GM21381 (cell line): Measurements from ENCODE around the gene TMEM115.
A peak's percentile ranks its signal among the peaks of the same experiment; 100 is the strongest.

Experiments used
- ATAC-seq: cut with Tn5 transposase; IDR thresholded peaks from one replicate; pipeline ENCODE4 v1.9.1; 2021; ENCODE audit warnings: mild to moderate bottlenecking, moderate library complexity; ENCODE audit not compliant: unreplicated experiment

TMEM115 gene

GRCh38 chr3:50358911-50359759, at the start of gene TMEM115:
TMEM115 (minus strand) TSS chr3:50359521; CDS start chr3:50359063, 458 bp downstream.
- ATAC-seq, result peak; percentile 99

- ATAC-seq, result no peak
Observed at GRCh38 chr3:50408443-50408944, 49.2 kb upstream of the TMEM115 start.

GRCh38 chr3:50406487-50406886, 47.2 kb upstream of the TMEM115 start:
- ATAC-seq, result no peak

- ATAC-seq, result no peak
Observed at GRCh38 chr3:50405249-50405648, 45.9 kb upstream of the TMEM115 start.

GRCh38 chr3:50401978-50402595, 42.8 kb upstream of the TMEM115 start:
- ATAC-seq, result no peak

- no peak for ATAC-seq
Observed at GRCh38 chr3:50396502-50396901, 37.2 kb upstream of the TMEM115 start.

- no peak for ATAC-seq
Observed at GRCh38 chr3:50395070-50395860, 35.9 kb upstream of the TMEM115 start.

GRCh38 chr3:50393061-50393460, 33.7 kb upstream of the TMEM115 start:
- no peak for ATAC-seq

GRCh38 chr3:50392101-50392715, 32.9 kb upstream of the TMEM115 start:
- no peak for ATAC-seq

GRCh38 chr3:50390508-50391224, 31.3 kb upstream of the TMEM115 start:
- ATAC-seq, result no peak

GRCh38 chr3:50389414-50389767, 30.1 kb upstream of the TMEM115 start:
- ATAC-seq, result no peak

- no peak for ATAC-seq
Observed at GRCh38 chr3:50388720-50389413, 29.5 kb upstream of the TMEM115 start.

- ATAC-seq, result no peak
Observed at GRCh38 chr3:50388016-50388719, 28.8 kb upstream of the TMEM115 start.

- no peak for ATAC-seq
Observed at GRCh38 chr3:50385754-50386153, 26.4 kb upstream of the TMEM115 start.

GRCh38 chr3:50383750-50384149, 24.4 kb upstream of the TMEM115 start:
- no peak for ATAC-seq

- ATAC-seq, result no peak
Observed at GRCh38 chr3:50382722-50383121, 23.4 kb upstream of the TMEM115 start.

- no peak for ATAC-seq
Observed at GRCh38 chr3:50381383-50381782, 22.1 kb upstream of the TMEM115 start.

GRCh38 chr3:50380405-50381085, 21.2 kb upstream of the TMEM115 start:
- ATAC-seq, result no peak

GRCh38 chr3:50378757-50379156, 19.4 kb upstream of the TMEM115 start:
- no peak for ATAC-seq
